Raji (cell line): ENCODE results near the gene NLRP5.

Experiments used
- POLR2A ChIP-seq: IDR thresholded peaks from 2 replicates; pipeline ENCODE4 v1.6.1; 2011; ENCODE audit warnings: low read depth, low read length, control low read depth; ENCODE audit not compliant: insufficient read depth

Gene NLRP5

DNA sequence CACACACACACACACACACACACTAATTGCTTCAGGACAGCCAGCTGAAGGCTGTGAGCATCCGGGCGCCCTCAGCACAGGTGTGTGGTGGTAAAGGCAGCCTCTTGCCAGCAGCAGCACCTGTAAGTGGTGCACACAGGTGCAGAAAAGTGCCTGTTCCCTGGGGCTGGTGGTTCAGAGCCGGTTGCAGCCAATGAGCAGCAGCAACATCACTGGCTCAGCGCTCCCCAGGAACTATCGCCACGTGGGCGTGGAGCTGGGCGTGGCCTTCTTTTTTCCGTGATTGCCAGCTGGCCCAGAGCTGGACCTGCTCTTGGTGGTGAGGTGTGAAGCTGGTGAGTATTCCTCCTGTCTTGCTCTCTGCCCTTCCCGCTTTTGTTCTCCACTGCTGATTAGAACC is at the start of gene NLRP5:
Gene NLRP5 (plus strand): TSS at position 289 of the 400 bp plus-strand sequence.
- no peak for TF ChIP-seq POLR2A

DNA sequence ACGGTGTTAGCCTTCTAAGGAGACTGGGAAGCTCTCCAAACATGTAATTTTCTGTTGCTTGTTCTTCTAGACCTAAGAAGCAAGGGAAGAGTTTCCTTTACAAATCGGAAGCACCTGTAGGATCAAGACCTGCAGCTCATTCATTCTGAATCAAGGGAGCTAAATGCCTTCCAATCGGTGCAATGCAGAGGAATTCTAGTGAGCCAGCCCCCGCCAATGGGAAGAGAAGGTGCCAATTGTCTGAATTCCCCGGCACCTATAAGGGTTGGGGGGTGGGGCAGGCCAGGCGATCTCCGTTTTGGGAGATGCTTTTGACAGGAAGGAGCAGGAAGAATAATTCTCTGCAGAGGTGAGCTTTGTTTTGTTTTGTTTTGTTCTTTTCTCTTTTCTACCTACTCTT is 47.4 kb upstream of the NLRP5 start:
- no peak for TF ChIP-seq POLR2A

DNA sequence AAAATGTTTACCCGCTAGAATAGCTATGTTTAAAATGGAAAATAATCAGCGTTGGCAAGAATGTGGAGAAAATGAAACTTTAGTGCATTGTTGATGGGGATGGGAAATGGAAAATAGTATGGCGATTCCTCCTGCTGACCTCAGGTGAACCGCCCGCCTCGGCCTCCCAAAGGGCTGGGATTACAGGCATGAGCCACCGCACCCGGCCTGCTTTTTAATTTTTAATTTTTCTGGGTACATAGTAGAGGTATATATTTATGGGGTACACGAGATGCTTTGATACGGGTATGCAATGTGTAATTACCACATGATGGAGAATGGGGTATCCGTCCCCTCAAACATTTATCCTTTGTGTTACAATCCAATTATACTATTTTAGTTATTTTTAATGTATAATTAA is 46.3 kb upstream of the NLRP5 start:
- no peak for TF ChIP-seq POLR2A

DNA sequence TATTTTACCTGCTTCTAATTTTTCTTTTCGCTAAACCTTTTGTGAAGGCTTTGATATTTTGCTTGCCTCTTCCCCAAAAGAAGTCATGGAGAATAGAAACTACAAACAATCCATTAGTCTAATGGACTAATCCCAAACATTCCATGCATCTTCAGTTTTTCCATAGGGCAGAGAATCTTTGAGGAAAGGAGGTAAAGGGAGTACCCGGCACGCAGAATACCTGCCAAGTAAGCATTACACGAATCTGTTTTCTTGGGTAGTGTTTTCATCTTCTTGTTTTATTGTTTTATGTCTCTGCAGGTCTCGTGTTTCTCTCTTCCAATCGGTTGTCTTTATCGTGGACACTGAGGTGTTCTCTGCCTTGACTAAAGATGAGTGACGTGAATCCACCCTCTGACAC is 39.0 kb upstream of the NLRP5 start, which contains the start of gene NLRP8:
Gene NLRP8 (plus strand): TSS at position 301 of the 400 bp plus-strand sequence.
- TF ChIP-seq POLR2A: no peak

DNA sequence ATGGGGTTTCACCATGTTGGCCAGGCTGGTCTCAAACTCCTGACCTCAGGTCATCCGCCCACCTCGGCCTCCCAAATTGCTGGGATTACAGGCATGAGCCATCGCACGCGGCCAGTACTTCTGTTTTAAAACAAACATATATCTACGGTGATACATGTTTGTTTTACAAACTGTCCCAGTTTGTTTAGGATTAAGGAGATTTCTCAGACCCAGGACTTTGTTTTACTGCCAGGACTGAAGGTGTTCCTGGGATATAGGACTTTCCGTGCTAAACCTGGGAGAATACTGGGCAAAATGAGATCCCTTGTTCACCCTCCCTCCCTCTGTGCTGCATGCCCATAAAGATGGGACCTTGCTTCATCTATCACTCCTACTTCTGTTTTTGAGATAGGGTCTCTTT is 30.1 kb upstream of the NLRP5 start:
- no peak for TF ChIP-seq POLR2A

DNA sequence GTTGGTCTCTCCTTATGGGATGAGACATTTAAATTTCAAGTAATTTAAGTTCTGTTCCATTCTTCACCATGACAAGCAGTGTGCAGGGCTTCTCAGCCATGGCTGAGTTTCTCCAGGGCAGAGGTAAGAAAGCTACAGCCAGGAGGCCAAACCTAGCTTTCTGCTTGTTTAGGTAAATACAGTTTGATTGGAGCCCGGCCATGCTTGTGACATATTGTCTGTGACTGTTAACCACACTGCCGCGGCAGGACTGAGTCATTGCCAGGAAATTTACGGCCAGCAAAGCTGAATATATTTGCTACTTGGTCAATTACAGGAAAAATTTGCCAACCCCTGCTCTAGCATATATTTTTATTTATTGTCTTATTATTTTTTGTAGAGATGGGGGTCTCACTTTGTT is 28.2 kb upstream of the NLRP5 start:
- no peak for TF ChIP-seq POLR2A

DNA sequence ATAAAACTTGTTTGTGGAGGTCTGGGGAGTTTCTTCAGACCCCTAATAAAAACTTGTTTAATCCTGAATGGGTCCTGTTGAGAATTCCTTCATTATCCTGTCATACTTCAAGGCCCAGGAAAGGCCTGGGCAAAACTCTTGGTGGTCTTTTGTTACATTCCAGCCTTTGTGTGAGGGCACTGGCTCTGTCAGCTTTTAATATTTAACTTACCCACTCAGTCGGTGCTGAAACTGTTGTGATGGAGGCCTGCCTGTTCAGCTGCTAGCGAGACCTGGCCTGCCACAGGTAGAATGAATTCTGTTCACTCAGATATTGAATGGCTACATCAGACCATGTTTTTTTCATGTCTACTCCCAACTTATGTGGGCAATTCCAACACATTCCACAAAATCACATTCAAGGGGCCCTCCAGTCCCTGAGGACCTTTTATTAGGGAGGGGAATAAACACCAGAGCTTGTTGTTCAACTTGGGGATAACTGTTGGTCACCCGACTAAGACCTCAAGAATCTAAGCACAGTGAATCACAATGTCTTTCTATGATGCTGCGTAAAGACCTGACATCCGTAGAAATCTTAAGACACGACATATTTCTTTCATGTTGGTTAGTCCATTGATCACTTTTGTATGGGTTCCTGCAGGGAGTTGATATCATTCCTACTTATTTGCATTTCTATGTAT is 26.4 kb upstream of the NLRP5 start:
- TF ChIP-seq POLR2A: no peak

DNA sequence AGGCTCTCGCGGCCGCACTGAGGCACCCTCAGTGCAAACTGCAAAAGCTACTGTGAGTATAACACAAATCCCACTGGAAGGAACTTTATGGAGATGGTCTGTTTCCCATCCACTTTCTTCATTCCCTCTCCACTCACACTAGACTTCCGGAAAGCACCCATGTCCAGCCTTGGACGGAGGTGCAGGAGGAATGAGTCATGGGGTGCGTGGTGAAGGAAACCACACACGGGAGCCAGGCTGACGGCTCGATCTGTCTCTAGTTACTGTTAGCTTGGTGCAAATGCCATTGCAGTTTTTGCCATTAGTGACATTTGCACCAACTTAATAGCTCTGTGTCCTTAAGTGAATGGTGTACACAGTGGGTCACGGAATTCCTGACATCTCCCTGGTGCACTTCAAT is 24.4 kb upstream of the NLRP5 start:
- no peak for TF ChIP-seq POLR2A

DNA sequence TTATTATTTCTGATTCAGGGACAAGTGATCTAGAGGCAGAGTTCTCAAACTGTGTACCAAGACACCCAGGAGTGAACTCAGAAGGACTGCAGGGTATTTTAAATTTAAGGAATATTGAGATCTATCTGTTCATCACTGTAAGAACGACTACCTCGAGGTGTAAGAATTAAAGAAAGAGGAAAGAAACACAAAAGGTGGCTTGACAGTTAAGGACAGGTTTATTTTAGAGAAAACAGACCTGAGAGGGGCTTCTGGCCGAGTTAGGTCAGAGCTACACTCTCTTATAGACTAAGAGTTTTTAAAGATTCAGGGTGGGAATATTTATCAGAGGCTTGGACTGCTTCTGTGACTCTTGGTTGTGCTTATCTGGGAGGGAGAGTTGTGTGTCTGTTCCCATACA is 12.6 kb upstream of the NLRP5 start:
- no peak for TF ChIP-seq POLR2A

DNA sequence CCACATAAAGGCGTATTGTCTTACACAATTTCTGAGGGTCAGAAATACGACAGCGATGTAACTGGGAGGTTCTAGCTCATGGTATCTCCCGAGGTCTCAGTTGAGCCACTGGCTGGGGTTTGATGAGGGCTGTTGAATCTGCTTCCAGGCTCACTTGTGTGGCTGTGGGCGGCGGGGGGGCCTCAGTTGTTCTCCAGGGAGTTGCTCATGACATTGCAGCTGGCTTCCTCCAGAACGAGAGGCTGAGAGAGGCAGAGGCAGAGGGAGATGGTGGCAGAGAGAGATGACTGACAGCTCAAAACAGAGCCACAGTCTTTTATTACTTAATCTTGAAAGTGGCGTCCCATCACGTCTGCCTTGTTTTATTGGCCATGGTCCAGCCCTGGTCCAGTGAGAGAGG is 6.2 kb upstream of the NLRP5 start:
- TF ChIP-seq POLR2A: no peak

DNA sequence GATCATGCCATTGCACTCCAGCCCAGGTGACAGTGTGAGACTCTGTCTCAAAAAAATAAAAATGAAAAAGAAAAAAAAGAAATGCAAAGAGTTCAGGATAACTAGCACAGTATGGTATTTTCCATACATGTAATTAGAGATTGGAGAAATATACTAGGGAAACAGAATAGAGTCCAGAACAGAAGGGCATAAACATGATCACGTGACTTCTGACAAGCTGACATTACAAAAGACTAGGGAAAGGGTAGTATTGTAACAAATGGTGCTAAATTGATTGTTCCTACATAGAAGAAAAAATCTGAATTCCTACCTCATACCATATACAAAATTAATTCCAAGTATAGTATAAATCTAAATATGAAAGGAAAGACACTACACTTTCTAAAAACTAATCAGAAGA is 1.3 kb upstream of the NLRP5 start:
- no peak for TF ChIP-seq POLR2A

DNA sequence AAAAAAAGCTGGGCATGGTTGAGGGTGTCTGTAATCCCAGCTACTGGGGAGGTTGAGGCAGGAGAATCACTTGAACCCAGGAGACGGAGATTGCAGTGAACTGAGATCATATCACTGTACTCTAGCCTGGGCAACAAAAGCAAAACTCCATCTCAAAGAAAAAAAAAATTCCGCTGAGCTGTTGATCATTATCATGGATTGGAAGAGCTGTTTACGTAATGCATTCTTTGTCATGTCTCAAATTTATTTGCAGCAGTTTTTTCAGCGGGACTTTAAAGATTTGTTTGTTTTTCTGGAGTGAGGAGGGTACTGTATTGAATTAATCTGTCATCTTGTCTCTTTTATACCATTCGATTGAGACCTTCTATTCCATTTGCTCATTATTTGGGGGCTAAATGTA is 4.3 kb downstream of the NLRP5 start:
- no peak for TF ChIP-seq POLR2A

DNA sequence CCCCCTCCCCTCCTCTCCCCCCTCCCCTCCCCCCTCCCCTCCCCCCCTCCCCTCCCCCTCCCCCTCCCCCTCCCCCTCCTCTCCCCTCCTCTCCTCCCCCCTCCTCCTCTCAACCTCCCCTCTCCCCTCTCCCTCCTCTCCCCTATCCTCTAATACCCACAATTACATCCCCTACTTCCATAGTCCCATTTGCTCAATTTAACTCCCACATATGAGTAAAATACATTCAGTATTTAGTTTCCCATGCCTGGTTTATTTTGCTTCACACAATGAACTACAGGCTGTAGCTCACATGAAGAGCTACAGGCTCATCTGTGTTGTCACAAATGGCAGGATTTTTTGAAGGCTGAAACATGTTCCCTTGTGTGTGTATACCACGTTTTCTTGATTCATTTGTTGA is 6.9 kb downstream of the NLRP5 start:
- TF ChIP-seq POLR2A: no peak

DNA sequence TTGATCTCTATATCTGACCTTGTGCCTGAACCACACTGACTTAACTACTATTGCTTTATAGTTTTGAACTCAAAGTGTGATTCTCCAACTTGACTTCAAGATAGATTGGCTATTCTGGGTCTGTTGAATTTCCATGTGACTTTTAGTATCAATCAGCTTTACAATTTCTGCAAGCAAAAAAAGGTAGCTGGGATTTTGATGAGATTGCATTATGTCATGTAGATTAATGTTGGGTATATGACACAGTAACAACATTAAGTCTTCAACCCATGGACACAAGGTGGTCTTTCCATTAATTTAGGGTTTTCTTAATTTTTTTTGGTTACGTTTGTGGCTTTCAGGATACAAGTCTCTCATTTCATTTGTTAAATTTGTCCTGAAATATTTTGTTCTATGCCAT is 28.2 kb downstream of the NLRP5 start:
- TF ChIP-seq POLR2A: no peak

DNA sequence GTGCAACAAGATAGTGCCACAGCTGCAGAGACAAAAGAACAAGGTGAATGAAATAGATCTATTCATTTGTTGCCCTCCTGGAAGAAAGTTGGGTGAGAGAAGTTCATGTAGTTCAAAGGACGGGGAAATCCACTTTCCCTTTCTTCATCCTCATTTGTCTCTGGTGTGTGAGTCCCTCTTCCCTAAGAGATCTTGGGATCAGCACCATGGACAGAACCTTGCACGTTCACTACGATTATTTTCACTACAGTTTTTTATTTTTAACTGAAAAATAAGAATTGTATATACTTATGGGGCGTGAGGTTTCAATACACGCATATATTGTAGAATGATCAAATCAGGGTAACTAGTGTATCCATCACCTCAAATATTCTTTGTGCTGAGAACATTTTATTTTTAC is 29.2 kb downstream of the NLRP5 start:
- TF ChIP-seq POLR2A: no peak

DNA sequence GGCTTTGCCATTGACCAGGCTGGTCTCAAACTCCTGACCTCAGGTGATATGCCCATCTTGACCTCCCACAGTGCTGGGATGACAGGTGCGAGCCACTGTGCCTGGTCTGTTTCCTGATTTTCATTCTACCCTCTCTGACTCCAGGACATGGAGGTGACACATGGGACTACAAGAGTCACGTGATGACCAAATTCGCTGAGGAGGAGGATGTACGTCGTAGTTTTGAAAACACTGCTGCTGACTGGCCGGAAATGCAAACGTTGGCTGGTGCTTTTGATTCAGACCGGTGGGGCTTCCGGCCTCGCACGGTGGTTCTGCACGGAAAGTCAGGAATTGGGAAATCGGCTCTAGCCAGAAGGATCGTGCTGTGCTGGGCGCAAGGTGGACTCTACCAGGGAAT is 40.2 kb downstream of the NLRP5 start:
- TF ChIP-seq POLR2A: no peak

DNA sequence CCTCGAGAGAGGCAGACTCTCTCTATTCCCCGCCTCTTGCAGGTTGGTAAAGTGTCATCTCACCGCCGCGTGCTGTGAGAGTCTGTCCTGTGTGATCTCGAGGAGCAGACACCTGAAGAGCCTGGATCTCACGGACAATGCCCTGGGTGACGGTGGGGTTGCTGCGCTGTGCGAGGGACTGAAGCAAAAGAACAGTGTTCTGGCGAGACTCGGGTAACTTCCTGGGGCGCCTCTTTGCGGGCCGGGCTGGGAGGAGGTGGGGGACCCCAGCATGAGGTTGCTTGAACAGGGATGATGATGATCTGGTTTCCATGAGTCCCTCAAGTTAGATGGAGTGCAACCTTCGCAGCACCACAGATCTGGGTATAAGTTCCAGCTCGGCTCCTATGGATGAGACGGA is 67.0 kb downstream of the NLRP5 start:
- TF ChIP-seq POLR2A: no peak

DNA sequence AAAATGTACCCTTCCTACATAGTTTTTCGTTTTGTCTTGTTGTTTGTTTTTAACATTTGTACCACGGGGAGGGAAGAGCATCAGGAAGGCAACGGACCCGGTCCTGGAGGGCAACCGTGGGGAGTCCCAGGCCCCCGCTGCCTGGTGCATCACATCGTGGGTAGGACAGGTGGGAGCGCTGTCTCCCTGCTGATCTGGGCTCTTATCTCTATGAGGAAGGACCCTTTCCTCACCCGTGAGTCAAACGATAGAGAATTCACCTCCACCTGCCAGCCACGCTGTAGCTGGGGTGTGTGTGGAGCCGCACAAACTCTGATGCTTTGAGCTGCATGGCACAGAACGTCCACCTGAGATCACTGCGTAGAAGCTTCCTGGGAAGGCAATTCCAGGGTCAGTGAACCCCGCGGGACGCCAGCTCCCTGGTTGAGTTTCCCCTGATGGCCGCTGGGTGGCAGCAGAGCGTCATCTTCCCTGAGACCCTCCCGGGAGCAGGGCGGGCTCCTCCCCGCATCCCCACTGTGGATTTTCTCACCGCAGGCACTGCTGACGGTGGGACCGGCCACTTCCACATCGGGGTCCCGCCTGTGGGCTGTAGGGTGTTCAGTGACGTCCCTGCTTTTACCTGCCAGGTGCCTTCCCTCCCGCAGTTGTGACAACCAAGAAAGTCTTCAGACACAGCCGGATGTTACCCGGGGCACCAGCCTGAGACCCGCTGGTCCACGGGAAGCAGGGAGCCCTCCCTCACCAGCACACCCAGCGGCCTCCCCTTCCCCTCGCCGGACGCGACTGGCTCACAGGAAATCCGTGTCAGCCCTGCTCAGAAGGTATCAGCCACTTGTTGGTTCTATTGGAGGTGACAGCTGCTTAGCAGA is 79.8 kb downstream of the NLRP5 start:
- TF ChIP-seq POLR2A: no peak
